NT2/D1 (cell line): Measurements from ENCODE around the gene NR2C1.

Experiments
- DNase-seq: peaks from one replicate; pipeline ENCODE4 v3.0.0-alpha.2; 2011; ENCODE audit warnings: low read depth, low spot score
- H3K27me3 ChIP-seq: 2 replicates; pipeline ENCODE4 v1.6.0; 2011; ENCODE audit warnings: mild to moderate bottlenecking; ENCODE audit not compliant: insufficient read length, insufficient read depth
- H3K36me3 ChIP-seq: 2 replicates; pipeline ENCODE4 v1.6.1; 2011; ENCODE audit warnings: mild to moderate bottlenecking, low read length, mixed read lengths; ENCODE audit not compliant: insufficient read depth, insufficient read length
- H3K4me1 ChIP-seq: 2 replicates; pipeline ENCODE4 v1.5.1; 2011; ENCODE audit not compliant: insufficient read depth, insufficient read length
- H3K4me3 ChIP-seq: 2 replicates; pipeline ENCODE4 v1.5.1; 2011; ENCODE audit warnings: low read depth; ENCODE audit not compliant: insufficient read length
- H3K9ac ChIP-seq: 2 replicates; pipeline ENCODE4 v1.6.0; 2011; ENCODE audit warnings: low read depth; ENCODE audit not compliant: insufficient read length
- H3K9me3 ChIP-seq: 2 replicates; pipeline ENCODE4 v1.5.1; 2011; ENCODE audit warnings: mild to moderate bottlenecking, low read length; ENCODE audit not compliant: insufficient read depth
- SUZ12 ChIP-seq: IDR thresholded peaks from 2 replicates; pipeline ENCODE4 v1.6.1; 2011; ENCODE audit not compliant: insufficient read length, insufficient read depth; ENCODE audit errors: extremely low read depth
- YY1 ChIP-seq: IDR thresholded peaks from 2 replicates; pipeline ENCODE4 v1.6.1; 2011; ENCODE audit not compliant: insufficient read length, insufficient read depth
- ZNF274 ChIP-seq: IDR thresholded peaks from 2 replicates; pipeline ENCODE4 v1.6.1; 2011; ENCODE audit warnings: mild to moderate bottlenecking, low read depth, low read length

The NR2C1 gene

DNA sequence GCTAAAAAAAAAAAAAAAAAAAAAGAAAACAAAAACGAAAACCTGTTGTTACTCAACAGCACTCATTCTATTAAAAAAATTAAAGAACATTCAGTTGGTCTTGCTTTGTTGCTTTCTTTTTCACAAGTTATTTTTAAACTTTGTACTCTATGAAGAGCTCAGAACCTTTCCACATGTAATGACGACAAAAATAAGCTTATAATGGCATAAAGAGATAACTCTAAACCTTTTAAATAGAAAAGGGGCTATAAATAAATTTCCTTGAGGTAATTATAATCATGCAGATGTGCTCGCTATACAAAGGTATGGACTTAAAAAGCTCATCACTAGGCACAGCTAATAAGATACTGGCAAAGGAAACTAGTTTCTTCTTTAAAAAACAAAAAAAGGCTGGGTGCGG is 13.4 kb downstream of the NR2C1 start:
- DNase-seq = no peak
- Histone ChIP-seq H3K36me3 (peaks cover 76% of the 10 kb centered on the region), H3K9me3 (no peaks in the 10 kb centered on the region), H3K4me1 (no peaks in the 10 kb centered on the region), H3K27me3 (no peaks in the 10 kb centered on the region), H3K9ac (no peak overlapping the region), H3K4me3 (no peak overlapping the region)
- TF ChIP-seq YY1 (no peak), ZNF274 (no peak)

DNA sequence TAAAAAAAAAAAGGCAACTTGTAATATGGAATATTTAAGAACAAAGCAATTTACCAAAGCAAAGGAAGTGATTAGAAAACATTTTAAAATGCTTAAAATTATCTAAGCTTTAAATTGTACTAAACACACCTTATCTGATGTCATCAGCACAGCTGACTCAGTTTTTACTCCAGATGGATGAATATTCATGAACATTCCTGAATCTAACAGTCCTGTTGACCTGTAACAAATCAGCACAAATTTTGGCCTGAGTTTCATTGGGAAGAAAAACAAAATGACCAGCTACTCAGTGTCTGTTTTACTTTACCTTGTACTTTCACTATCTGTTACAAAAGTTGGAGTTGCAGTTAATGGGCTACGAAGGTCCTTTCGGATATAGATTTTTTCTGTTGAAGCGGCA is 16.0 kb downstream of the NR2C1 start:
- Histone ChIP-seq H3K27me3 (no peaks in the 10 kb centered on the region), H3K36me3 (peaks cover 80% of the 10 kb centered on the region), H3K4me3 (no peak overlapping the region), H3K9me3 (no peaks in the 10 kb centered on the region), H3K9ac (no peak overlapping the region), H3K4me1 (peaks cover 4% of the 10 kb centered on the region)
- no peak for DNase-seq
- TF ChIP-seq ZNF274 (no peak), SUZ12 (no peak), YY1 (no peak)

DNA sequence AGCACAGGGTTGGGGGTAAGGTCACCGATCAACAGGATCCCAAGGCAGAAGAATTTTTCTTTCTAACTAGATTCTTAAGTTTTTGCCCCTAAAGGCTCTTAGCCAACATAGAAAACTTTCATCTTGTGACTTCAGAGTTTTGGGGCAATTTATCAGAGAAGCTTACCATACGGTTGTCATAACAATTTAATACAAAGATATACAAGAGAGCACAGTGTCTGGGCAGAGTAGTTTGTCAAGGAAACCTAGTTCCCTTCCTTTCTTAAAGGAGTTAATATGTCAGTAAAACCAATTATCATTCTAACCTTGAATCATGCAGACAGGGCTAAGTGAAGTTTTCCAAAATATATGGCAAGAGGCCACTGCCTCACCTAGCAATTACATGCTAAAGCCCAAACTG is 18.4 kb downstream of the NR2C1 start:
- Histone ChIP-seq H3K27me3 (no peaks in the 10 kb centered on the region), H3K4me3 (no peak overlapping the region), H3K4me1 (peaks cover 4% of the 10 kb centered on the region), H3K9ac (no peak overlapping the region), H3K36me3 (peaks cover 82% of the 10 kb centered on the region), H3K9me3 (no peaks in the 10 kb centered on the region)
- no peak for TF ChIP-seq SUZ12
- no peak for TF ChIP-seq YY1
- TF ChIP-seq ZNF274 = no peak
- no peak for DNase-seq

DNA sequence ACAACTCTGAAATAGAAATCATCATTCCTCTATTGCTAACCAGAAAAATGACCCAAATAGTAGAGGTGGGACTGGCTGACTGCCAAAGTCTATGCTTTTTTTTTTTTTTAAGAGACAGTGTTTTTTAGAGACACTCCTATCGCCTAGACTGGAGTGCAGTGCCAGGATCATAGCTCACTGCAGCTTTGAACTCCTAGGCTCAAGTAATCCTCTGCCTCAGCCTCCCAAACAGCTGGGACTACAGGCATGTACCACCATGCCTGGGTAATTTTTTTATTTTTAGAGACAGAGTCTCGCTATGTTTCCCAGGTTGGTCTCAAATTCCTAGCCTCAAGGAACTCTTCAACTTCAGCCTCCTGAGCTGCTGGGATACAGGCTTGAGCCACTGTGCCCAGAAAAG is 19.2 kb downstream of the NR2C1 start:
- Histone ChIP-seq H3K4me3 (no peak overlapping the region), H3K9ac (no peak overlapping the region), H3K4me1 (peaks cover 4% of the 10 kb centered on the region), H3K27me3 (no peaks in the 10 kb centered on the region), H3K9me3 (no peaks in the 10 kb centered on the region), H3K36me3 (peaks cover 82% of the 10 kb centered on the region)
- DNase-seq = no peak
- TF ChIP-seq ZNF274 (no peak), YY1 (no peak), SUZ12 (no peak)

- H3K9ac ChIP-seq = no peak overlapping the region
- TF ChIP-seq SUZ12 = no peak
- no peak for TF ChIP-seq YY1
- TF ChIP-seq ZNF274 = no peak
- no peaks in the 10 kb centered on the region for H3K9me3 ChIP-seq
- DNase-seq = no peak
- H3K27me3 ChIP-seq = no peaks in the 10 kb centered on the region
- peaks cover 4% of the 10 kb centered on the region for H3K4me1 ChIP-seq
- peaks cover 85% of the 10 kb centered on the region for H3K36me3 ChIP-seq
- no peak overlapping the region for H3K4me3 ChIP-seq
Observed at GRCh38 chr12:95051241-95051640, 22.2 kb downstream of the NR2C1 start.

DNA sequence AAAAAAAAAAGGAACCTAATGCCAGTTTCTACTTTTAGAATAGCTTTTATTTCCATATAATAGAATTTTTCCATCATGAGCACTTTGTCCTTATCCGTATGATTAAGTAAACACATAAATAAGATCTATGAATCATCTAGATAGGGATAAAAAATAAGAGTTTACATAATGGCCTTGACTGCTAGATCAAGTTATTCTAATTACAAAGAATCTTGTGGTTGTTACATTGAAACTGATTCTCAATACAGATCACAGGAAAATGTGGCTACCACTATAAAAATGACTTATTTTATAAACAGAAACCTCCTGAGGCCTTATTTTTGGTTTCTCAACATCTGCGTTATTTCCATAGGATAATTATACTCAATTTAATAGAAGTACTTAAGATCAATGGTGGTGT is 35.5 kb downstream of the NR2C1 start:
- Histone ChIP-seq H3K4me3 (no peak overlapping the region), H3K36me3 (peaks cover 68% of the 10 kb centered on the region), H3K9ac (no peak overlapping the region), H3K9me3 (no peaks in the 10 kb centered on the region), H3K4me1 (no peaks in the 10 kb centered on the region), H3K27me3 (no peaks in the 10 kb centered on the region)
- no peak for DNase-seq
- TF ChIP-seq ZNF274 = no peak
- TF ChIP-seq YY1 = no peak
- TF ChIP-seq SUZ12 = no peak

DNA sequence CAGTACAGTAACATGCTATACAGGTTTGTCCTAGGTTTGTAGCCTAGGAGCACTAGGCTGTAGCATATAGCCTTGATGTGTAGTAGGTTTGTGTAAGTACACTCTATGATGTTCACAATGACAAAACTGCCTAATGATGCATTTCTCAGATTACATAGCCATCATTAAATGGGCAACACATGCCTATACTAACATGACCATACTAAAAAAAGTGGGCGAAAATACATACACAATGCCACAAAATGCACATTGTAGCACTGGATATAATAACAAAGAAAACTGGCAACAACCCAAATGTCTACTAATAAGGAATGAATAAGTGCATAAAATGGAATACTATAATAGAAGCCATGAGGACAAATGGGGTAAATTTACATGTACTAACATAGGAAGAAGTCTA is 38.7 kb downstream of the NR2C1 start:
- no peaks in the 10 kb centered on the region for H3K9me3 ChIP-seq
- no peak for TF ChIP-seq ZNF274
- no peak for TF ChIP-seq SUZ12
- no peak for TF ChIP-seq YY1
- H3K4me1 ChIP-seq = no peaks in the 10 kb centered on the region
- peaks cover 67% of the 10 kb centered on the region for H3K36me3 ChIP-seq
- no peak overlapping the region for H3K4me3 ChIP-seq
- H3K27me3 ChIP-seq = no peaks in the 10 kb centered on the region
- DNase-seq = no peak
- no peak overlapping the region for H3K9ac ChIP-seq

GRCh38 chr12:95022477-95022876 is 50.9 kb downstream of the NR2C1 start:
- DNase-seq = no peak
- no peak overlapping the region for H3K4me3 ChIP-seq
- H3K9ac ChIP-seq = no peak overlapping the region
- H3K4me1 ChIP-seq = no peaks in the 10 kb centered on the region
- no peaks in the 10 kb centered on the region for H3K27me3 ChIP-seq
- peaks cover 38% of the 10 kb centered on the region for H3K36me3 ChIP-seq
- no peaks in the 10 kb centered on the region for H3K9me3 ChIP-seq
- no peak for TF ChIP-seq ZNF274
- no peak for TF ChIP-seq SUZ12
- TF ChIP-seq YY1 = no peak
